Measurements from ENCODE around the gene OLFML1.

Gene OLFML1

DNA sequence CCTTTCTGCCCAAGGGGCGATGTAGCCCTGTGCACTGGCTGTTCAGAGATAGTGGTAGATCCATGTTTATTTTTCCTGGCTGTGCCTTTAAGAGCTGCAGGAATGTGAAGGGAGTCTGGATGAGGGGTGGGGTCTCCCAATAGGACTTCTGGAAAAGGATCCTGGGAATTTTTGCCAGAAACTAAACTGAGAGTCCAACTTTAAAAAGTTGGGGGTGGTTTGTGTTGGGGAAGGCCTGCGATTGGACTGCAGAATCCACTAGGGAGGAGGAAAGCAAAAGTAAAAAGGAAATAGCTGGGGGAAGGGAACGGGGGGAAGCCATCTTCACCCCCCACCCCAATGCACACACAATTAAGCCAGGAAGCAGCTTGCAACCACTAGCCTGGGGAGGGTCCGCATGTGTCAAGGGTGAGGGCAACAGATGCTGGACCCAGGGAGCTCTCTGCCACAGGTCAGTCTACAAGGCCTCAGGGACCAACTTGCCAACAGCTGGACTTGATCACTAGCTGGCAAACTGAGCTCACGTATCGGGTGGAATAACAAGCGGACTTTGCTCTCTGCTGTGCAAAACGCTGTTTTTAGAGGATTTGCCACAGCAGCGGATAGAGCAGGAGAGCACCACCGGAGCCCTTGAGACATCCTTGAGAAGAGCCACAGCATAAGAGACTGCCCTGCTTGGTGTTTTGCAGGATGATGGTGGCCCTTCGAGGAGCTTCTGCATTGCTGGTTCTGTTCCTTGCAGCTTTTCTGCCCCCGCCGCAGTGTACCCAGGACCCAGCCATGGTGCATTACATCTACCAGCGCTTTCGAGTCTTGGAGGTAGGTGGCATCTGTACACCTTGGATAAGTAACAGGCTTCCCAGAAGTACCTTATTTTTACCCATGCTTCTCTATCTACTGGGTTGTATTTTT lies at the start of gene OLFML1:
TSS of gene OLFML1 (plus strand) at position 321 of the 912 bp plus-strand sequence. CDS start at position 691, 370 bp downstream.
- DNase-seq: no peak

- DNase-seq: no peak
These were observed 49.2 kb upstream of the OLFML1 start for GRCh38 chr11:7436146-7436545.

DNA sequence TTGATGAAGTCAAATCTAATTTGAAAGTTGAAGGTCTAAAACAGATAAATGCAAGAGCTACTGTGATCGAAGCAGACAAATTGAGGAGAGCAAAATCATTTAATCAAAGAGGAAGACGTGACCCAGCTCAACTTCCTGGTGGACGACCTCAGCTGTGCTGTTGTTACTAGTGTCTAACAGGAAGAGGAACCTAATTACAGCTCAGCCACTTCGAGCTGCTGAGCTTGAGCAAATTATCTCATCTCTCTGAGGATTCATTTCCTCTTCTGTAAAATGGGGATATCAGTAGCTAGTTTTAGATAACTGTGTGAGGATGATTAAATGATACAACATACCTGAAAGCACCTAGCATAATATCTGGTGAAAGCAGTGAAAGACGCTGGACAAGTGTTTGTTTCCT lies 48.6 kb upstream of the OLFML1 start:
- peak; percentile 25 for DNase-seq

DNA sequence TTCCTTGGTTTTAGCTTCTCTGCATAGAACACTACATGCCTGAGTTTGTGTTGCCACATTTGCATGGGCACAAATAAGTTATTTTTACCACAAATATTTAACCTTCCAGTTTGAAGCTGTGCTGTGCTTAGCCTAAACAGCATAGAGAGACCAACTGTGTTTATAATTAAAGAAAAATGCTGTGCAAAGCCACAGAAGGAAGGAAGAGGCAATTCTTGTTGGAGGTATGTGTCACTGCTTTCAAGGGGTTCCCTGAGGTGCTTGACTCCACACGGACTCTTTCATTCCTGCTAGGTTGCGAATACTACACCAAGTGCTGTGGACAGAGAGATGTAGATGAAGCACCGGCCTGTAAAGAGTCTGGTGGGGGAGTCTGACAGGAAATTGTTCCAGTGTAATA lies 47.6 kb upstream of the OLFML1 start:
- no peak for DNase-seq

GRCh38 chr11:7439746-7440320 lies 45.5 kb upstream of the OLFML1 start:
- no peak for DNase-seq

DNA sequence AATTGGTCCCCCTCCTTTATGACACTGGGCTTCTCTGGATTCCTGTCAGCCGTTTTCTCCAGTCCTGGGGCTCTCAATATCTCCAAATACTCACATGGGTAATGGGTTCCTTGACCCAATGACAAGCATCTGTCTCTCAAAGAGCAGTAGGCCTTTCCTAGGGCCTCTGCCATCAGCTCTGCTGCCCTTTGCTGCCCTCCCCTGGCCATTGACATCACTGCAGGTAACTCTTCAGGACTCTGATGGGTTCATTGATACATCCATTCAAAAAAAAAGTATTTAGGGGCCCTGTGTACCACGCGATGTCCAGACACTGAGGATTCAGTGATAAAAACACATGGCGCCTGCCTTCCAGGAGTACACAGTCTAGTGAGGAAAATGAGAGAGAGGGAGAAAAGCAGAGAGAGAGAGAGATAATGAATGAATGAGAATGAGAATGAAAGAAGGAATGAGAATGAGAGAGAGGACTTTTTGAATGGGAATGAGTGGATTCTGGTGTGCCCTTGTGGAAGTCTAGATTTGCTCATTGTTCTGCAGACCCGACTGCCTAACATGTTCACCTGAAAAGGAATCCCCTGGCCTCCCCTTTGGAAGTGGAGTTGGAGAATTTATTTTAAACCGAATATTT lies 42.6 kb upstream of the OLFML1 start:
- peak; percentile 59 for DNase-seq

DNA sequence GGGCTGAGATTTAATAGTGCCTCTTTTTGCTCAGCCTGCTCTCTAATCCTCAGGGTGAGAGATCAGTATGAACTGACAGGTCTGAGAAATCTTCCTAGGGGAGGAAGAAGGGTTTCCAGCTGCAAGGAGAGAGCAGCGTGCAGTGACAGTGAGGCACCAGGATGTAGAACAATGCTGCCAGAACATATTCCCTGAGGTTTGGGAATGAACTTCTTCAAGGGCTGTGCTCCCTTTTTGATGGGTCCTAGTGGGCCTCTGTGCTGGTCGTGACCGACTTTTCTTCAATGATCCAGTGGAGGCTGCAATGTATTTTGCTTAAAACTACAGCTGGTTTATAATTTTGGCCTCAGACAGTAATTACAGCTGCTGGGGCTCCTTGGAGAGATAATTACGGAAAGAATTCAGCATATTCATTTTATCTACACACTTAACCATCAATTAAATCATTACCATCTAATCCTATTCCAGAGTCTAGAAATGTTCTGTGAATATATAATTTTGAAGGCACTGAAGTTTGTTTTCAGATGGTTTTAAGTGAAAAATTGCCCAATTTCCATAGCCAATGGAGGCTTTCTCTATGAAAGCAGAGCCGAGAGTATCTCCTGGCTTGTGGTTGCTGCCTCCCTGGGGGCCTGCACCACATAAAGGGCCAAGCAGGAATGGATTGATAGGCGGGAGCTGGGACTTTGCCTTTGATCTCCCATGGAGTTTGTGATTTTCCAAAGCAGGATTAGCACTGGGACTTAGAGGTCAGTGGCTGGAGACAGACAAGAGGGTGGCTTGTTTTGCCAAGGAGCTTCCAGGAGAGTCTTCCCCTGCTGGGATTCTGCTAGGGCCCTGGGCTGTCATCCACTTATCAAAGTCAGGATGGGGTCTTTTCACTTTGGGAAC lies 41.0 kb upstream of the OLFML1 start:
- no peak for DNase-seq

DNA sequence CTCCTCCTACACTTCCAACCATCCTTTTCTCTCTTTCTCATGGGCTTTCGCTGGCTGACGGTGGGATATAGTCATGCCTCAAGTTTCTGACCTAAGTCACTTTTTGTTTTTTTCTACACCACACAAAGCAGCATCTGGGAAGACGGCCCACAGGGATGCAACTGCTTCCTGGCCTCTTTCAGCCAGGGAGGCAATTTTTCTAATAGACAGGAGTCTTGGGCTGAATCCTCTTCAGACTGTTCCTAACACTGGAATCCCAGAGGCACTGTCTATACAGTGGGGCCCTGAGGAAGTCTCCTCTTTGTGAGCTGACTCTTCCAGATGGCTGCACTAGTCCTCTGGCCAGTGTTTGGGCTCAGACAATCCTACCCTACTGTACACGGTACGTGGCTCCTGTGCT lies 39.7 kb upstream of the OLFML1 start:
- no peak for DNase-seq

GRCh38 chr11:7448201-7448600 lies 37.1 kb upstream of the OLFML1 start:
- DNase-seq: no peak

- no peak for DNase-seq
These were observed 36.0 kb upstream of the OLFML1 start for GRCh38 chr11:7449211-7449840.

DNA sequence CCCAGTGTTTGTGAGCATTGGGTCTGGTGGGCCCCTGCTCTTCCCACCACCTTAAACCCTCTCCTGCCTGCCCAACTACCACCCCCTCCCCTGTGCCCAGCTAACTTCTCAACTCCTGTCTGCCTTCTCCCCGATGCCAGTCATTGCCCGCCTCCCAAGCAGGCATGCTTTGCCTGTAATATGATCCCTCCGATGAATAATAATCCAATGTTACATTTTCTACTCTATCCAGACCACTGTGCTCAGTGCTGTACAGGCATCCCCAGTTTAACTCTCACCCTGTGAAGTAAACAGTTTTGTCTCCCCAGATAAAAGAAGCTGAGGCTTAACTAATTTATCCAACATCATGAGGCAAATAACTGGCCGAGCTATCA lies 35.5 kb upstream of the OLFML1 start:
- DNase-seq: no peak

GRCh38 chr11:7450836-7451235 lies 34.5 kb upstream of the OLFML1 start:
- DNase-seq: no peak

DNA sequence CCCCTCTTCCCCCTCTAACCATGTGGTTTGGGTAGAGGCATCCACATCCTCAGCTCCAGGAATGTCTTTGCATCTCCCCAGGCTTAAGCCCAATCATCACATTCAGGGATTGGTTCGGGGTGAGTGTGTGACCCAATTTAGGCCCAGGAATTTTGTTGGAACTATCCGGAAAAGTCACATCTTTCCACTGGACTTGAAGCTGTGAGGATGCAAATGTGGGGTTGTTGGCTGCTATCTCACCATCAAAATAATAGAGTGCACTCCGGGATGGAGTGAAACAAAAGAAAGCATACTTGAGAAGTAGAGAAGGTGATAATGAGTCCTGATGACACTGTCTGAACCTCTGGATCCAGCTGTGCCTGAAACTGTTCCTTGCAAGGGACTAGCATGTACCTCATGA lies 33.8 kb upstream of the OLFML1 start:
- no peak for DNase-seq

DNA sequence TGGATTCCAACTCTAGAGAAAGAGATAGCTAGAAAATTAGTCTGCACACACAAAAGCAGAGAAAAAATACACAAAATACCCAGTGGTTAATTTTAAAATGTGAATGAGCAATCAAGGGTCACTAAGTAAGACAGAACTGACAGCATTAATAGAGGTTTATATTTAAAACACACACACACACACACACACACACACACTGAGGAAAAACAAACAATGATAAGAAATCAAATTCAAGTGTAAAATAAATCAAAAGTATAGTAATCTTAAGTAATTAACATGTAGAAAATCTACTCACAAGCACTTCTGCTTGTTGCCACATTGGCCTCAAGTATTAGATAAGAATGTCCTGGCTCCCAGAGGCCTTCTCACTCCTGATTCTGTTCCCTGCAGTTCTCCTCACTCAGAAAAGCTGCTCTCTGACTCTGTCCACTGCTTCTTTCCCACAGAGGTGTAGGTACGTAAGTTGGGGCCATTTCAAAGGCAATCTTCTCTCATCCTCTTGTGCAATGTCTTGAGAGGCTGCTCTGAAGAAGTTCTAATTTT lies 33.3 kb upstream of the OLFML1 start:
- DNase-seq: no peak

DNA sequence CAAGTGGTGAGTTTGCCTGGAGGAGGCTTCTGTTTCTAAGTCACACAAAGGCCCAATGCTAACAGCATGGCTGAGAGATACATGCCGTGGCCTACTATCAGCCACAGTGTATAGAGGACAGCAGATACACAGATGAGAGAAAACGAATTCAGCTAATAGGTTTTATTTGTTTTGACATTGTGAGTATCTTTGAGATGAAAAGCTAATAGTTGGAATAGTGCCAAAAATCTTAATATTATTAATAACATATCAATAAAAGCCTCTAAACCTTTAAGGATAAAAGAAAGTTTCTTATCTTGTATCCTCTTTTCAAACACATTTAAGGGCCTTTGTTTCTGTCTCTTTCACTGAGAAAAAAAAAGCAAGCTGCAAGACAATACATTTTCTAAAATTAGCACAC lies 30.5 kb upstream of the OLFML1 start:
- no peak for DNase-seq

- DNase-seq: no peak
These were observed 28.1 kb upstream of the OLFML1 start for GRCh38 chr11:7457211-7457610.

GRCh38 chr11:7462706-7463105 lies 22.6 kb upstream of the OLFML1 start:
- no peak for DNase-seq

- no peak for DNase-seq
These were observed 17.7 kb upstream of the OLFML1 start for GRCh38 chr11:7467652-7468051.

GRCh38 chr11:7469351-7469865 lies 15.9 kb upstream of the OLFML1 start:
- DNase-seq: no peak

GRCh38 chr11:7471071-7471470 lies 14.2 kb upstream of the OLFML1 start:
- no peak for DNase-seq

DNA sequence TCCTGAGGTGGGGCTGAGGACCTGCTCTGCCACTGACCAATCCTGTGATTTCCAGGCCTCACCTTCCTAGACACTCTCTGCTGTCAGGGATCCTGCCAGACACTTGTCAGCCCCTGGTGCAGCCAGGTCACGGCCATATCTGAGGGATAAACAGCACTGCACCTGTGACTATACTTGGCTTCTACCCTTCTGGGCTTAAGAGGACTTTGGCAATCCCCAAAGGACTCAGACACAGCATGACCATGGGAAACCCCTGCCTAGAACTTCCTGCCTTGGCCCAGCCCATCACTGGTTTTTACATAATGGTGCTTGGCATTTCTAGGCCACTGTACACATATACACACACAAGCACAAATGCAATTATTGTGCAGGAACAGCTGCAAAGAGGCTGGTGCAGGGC lies 11.6 kb upstream of the OLFML1 start:
- DNase-seq: peak; percentile 22

DNA sequence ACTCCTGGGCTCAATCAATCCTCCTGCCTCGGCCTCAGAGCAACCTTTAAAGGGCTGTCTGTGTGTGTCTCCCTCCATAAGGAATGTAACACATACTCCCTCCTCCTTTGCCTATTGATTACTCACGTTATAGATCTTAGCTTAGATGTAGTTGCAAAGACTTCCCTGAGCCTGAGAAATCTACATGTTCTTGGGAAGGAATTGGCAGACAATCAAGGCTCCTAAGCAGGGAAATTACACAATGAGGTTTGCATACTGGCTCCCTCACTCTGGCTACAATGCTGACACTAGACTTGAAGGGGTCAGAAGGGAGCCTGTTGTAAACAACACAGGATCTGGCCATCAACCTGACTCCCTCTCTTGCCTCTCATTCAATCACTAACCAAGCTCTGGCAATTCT lies 5.2 kb upstream of the OLFML1 start:
- DNase-seq: no peak

All from CD4-positive, alpha-beta T cell treated with Interferon gamma for 1 hour (primary cell).